ENCODE results near the gene HIPK3. TPM values are rescaled to one million over a fixed set of nuclear protein-coding genes. Genes with fewer than 3 reads are reported as not detected.

The HIPK3 gene
- total RNA-seq, 6 donors from 2014 or later, result 63.9 to 149 (median 133) TPM

GRCh38 chr11:33248416-33248971, 8.7 kb upstream of the HIPK3 start:
- Histone ChIP-seq H3K4me3 (no peak overlapping the region), H3K9me3 (no peaks in the 10 kb centered on the region), H3K36me3 (no peaks in the 10 kb centered on the region), H3K4me1 (no peaks in the 10 kb centered on the region), H3K27me3 (no peaks in the 10 kb centered on the region), H3K27ac (no peak overlapping the region)
- WGBS, 2 donors, result 92% methylated on average over 6 of the region's 6 CpGs
- DNase-seq, result no peak
- ATAC-seq (ENCODE audit: low FRiP score in 2 of 2), result peak in 1 of 2 donors; percentile 72
- TF ChIP-seq POLR2AphosphoS5 (IDR thresholded peaks at IDR 0.05) (no peak), POLR2A (IDR thresholded peaks at IDR 0.05) (no peak)

DNA sequence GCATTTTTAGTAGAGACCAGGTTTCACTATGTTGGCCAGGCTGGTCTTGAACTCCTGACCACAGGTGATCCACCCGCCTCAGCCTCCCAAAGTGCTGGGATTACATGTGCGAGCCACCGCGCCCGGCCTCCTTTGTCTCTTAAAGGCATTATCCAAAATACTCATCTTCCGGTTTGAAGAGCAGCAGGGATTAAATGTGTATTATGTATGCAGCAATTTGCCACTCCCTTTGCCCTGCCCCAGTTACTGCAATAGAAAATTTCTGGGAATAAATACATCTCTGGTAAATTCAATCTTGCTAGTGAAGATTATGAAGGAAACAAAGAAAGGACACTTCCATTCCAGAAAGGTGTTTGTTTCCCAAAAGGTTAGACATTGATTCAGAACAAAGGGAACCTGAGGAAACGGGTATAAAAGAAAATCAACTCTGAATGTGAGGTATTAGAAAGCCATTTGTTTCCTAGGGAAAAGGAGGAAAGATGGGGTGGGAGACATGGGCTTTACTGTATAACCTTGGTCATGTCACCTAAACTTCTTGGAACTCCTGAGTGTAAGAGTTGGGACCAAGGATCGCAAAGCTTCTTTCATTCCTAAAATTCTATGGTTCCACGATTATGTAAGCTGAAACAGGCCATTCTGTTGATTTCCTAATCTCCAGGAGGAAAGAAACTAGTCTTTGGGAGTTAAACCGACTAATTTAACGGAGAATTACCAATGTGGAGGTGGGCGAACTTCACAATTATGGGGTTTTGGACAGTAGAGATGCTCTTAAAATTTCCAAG, 959 bp upstream of the HIPK3 start:
- DNase-seq (peak in 1 of 2 donors; percentile 61), ATAC-seq (ENCODE audit: low FRiP score in 2 of 2) (no peak)
- no peak for TF ChIP-seq EP300 (IDR thresholded peaks at IDR 0.05)
- TF ChIP-seq CTCF (IDR thresholded peaks at IDR 0.05), result no peak
- TF ChIP-seq POLR2A (IDR thresholded peaks at IDR 0.05), result no peak
- no peak for TF ChIP-seq POLR2AphosphoS5 (IDR thresholded peaks at IDR 0.05)
- Histone ChIP-seq H3K27me3 (no peaks in the 10 kb centered on the region), H3K27ac (peak overlapping the region; percentile 98 to 100 (median 100)), H3K36me3 (no peaks in the 10 kb centered on the region), H3K4me3 (peak overlapping the region in 3 of 4 donors; percentile 53 to 86 (median 66)), H3K4me1 (peaks cover 12 to 30% (median 15%) of the 10 kb centered on the region in 4 donors), H3K9me3 (no peaks in the 10 kb centered on the region)
- 70 to 72% methylated on average over 12 of the region's 12 CpGs for WGBS, 2 donors

- ATAC-seq (ENCODE audit: low FRiP score in 2 of 2) (no peak), DNase-seq (no peak)
- no peak for TF ChIP-seq POLR2AphosphoS5 (IDR thresholded peaks at IDR 0.05)
- TF ChIP-seq POLR2A (IDR thresholded peaks at IDR 0.05), result no peak
- no peak for TF ChIP-seq EP300 (IDR thresholded peaks at IDR 0.05)
- no peak for TF ChIP-seq CTCF (IDR thresholded peaks at IDR 0.05)
- Histone ChIP-seq H3K4me1 (peaks cover 15 to 35% (median 17%) of the 10 kb centered on the region in 4 donors), H3K9me3 (no peaks in the 10 kb centered on the region), H3K27ac (peak overlapping the region; percentile 98 to 100 (median 100)), H3K4me3 (peak overlapping the region; percentile 0 to 86 (median 60)), H3K27me3 (no peaks in the 10 kb centered on the region), H3K36me3 (no peaks in the 10 kb centered on the region)
- WGBS, 2 donors, result 2 to 4% methylated on average over 16 of the region's 16 CpGs
Observed at GRCh38 chr11:33256813-33257159, 395 bp upstream of the HIPK3 start.

GRCh38 chr11:33257897-33258630, 883 bp downstream of the HIPK3 start:
- H3K4me1 ChIP-seq, result peaks cover 26 to 47% (median 30%) of the 10 kb centered on the region in 4 donors
- H3K9me3 ChIP-seq, result no peaks in the 10 kb centered on the region
- ATAC-seq (ENCODE audit: low FRiP score in 2 of 2) (peak; percentile 92 to 93), DNase-seq (peak; percentile 84 to 97)
- H3K36me3 ChIP-seq, result no peaks in the 10 kb centered on the region
- peak overlapping the region; percentile 98 to 100 (median 100) for H3K27ac ChIP-seq
- 0 to 1% methylated on average over 23 to 54 of the region's 83 CpGs for WGBS, 2 donors
- peak; percentile 5 to 92 (median 80) for TF ChIP-seq POLR2A (IDR thresholded peaks at IDR 0.05)
- peak in 4 of 6 experiments; percentile 40 to 65 (median 43) for TF ChIP-seq CTCF (IDR thresholded peaks at IDR 0.05)
- TF ChIP-seq EP300 (IDR thresholded peaks at IDR 0.05), result peak in 3 of 4 donors; percentile 8 to 22 (median 19)
- peak; percentile 85 to 89 for TF ChIP-seq POLR2AphosphoS5 (IDR thresholded peaks at IDR 0.05)
- no peaks in the 10 kb centered on the region for H3K27me3 ChIP-seq
- H3K4me3 ChIP-seq, result peak overlapping the region; percentile 53 to 86 (median 74)
